Prostate gland (tissue), 2 donors: ENCODE measurements around the gene INPP5D. TPM values are rescaled to one million over a fixed set of nuclear protein-coding genes. Genes with fewer than 3 reads are reported as not detected.
"Not testable (repeated sequence)": the region's sequence is repeated elsewhere in the genome, so short reads cannot be mapped to it uniquely, and the experiment has no call there.

Source experiments
- DNase-seq: peaks from one replicate; pipeline ENCODE4 v3.0.0-alpha.2; 2019; ENCODE audit warnings: low spot score
- H3K27ac ChIP-seq, 2 donors: fragments of 200-600 bp; sonication (generic); 2 replicates each; pipeline ENCODE4 v1.5.1; 2017 to 2019
- H3K27me3 ChIP-seq: fragments of 200-600 bp; sonication (generic); replicated peaks from 2 replicates; pipeline ENCODE4 v1.5.1; 2019; ENCODE audit not compliant: insufficient read depth
- H3K36me3 ChIP-seq, 2 donors: fragments of 200-600 bp; sonication (generic); 1 replicate in 1 of 2; 2 replicates in 1 of 2; pipeline versions ENCODE4 v1.5.1 to v1.8.1; 2017 to 2019
- H3K4me1 ChIP-seq: fragments of 200-600 bp; sonication (generic); replicated peaks from 2 replicates; pipeline ENCODE4 v1.5.1; 2019
- H3K4me3 ChIP-seq, 2 donors: fragments of 200-600 bp; sonication (generic); 2 replicates each; pipeline ENCODE4 v1.5.1; 2017 to 2019
- H3K9me3 ChIP-seq: fragments of 200-600 bp; sonication (generic); 2 replicates; pipeline ENCODE4 v1.5.1; 2017
- POLR2A ChIP-seq: fragments of 450-650 bp; IDR thresholded peaks from one replicate; pipeline ENCODE4 v1.6.1; 2016; ENCODE audit warnings: antibody characterized with exemption, mild to moderate bottlenecking
- POLR2AphosphoS5 ChIP-seq: sonication (generic); formaldehyde crosslinking; IDR thresholded peaks from one replicate; pipeline ENCODE4 v1.6.1; 2017; ENCODE audit warnings: antibody characterized with exemption
- WGBS: methylation state at CpG from one replicate; pipeline ENCODE4 v1.1.5; 2018; 5-methylcytosine and 5-hydroxymethylcytosine counted together
- intact Hi-C: fragments of 100-400 bp; cut with DNase I; formaldehyde crosslinking; loops from one replicate; pipeline ENCODE4 v1.14.2; 2022
- total RNA-seq, 2 donors: library from RNA; depleted of rRNA; stranded (reverse); fragments of >200 nt; gene quantifications; one replicate each; pipeline ENCODE4 v1.1.0, GENCODE V29; 2016
- TF ChIP-seq, protein P1 (sequence below), 4 experiments: fragments of 200-600 bp in 2 of 4; fragments of 450-650 bp in 2 of 4; sonication (generic) in 2 of 4; IDR thresholded peaks; 1 replicate in 3 of 4; 2 replicates in 1 of 4; pipeline ENCODE4 v1.5.1; 2016 to 2019; ENCODE audit warnings: antibody characterized with exemption in 4 of 4, mild to moderate bottlenecking in 2 of 4, moderate library complexity in 2 of 4

INPP5D gene
- total RNA-seq, 2 donors from 2014 or later: 11.4 to 18.8 TPM

DNA sequence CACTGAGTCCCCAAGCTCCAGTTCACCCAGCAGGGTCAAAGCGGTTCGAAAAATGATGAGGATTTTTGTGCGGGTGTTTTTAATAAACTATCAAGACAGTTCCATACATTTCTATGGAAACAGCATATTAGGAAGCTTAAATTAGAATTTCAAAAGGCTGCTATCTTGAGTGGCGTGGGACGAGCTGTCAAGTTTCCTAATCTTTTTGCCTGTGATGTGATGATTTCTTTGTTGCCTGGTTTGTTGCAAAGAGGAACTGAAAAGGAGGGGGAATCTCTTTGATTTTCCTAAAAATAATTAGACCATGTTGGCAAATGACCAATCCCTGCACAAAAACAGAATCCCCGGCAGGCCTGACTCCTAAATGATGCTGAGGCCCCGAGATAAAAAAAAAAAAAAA is 125.2 kb downstream of the INPP5D start:
- Histone ChIP-seq H3K4me1 (no peaks in the 10 kb centered on the region), H3K36me3 (no peaks in the 10 kb centered on the region), H3K27ac (no peak overlapping the region), H3K27me3 (no peaks in the 10 kb centered on the region), H3K9me3 (no peaks in the 10 kb centered on the region), H3K4me3 (no peak overlapping the region)
- WGBS: 80% methylated on average over 7 of the region's 7 CpGs
- intact Hi-C loops: no loop called here
- TF ChIP-seq POLR2A: no peak
- TF ChIP-seq, protein P1, sequence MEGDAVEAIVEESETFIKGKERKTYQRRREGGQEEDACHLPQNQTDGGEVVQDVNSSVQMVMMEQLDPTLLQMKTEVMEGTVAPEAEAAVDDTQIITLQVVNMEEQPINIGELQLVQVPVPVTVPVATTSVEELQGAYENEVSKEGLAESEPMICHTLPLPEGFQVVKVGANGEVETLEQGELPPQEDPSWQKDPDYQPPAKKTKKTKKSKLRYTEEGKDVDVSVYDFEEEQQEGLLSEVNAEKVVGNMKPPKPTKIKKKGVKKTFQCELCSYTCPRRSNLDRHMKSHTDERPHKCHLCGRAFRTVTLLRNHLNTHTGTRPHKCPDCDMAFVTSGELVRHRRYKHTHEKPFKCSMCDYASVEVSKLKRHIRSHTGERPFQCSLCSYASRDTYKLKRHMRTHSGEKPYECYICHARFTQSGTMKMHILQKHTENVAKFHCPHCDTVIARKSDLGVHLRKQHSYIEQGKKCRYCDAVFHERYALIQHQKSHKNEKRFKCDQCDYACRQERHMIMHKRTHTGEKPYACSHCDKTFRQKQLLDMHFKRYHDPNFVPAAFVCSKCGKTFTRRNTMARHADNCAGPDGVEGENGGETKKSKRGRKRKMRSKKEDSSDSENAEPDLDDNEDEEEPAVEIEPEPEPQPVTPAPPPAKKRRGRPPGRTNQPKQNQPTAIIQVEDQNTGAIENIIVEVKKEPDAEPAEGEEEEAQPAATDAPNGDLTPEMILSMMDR (IDR thresholded peaks at IDR 0.05): no peak
- TF ChIP-seq POLR2AphosphoS5: no peak
- DNase-seq: no peak

- intact Hi-C loops: no loop called here
- H3K27me3 ChIP-seq: no peaks in the 10 kb centered on the region
- no peak for DNase-seq
- no peaks in the 10 kb centered on the region for H3K36me3 ChIP-seq
- H3K9me3 ChIP-seq: no peaks in the 10 kb centered on the region
- WGBS: 91% methylated on average over 8 of the region's 8 CpGs
- no peaks in the 10 kb centered on the region for H3K4me1 ChIP-seq
- TF ChIP-seq, protein P1 (IDR thresholded peaks at IDR 0.05): no peak
- TF ChIP-seq POLR2AphosphoS5 (no peak), POLR2A (no peak)
- no peak overlapping the region for H3K27ac ChIP-seq
- no peak overlapping the region for H3K4me3 ChIP-seq
Observed at GRCh38 chr2:233185963-233186362, 125.8 kb downstream of the INPP5D start.

DNA sequence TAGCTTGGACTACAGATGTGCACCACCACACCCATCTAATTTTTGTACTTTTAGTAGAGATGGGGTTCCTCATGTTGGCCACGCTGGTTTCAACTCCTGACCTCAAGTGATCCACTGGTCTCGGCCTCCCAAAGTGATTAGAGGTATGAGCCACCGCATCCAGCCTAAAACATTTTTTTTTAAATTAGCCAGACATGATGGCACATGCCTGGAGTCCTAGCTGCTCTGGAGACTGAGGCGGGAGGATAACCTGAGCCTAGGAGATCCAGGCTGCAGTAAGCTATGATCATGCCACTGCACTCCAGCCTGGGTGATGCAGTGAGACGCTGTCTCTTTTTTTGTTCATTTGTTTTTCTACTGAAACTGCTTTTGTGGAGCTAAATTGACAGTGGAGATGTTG is 126.7 kb downstream of the INPP5D start:
- no peaks in the 10 kb centered on the region for H3K9me3 ChIP-seq
- no peak overlapping the region for H3K27ac ChIP-seq
- intact Hi-C loops: no loop called here
- H3K36me3 ChIP-seq: no peaks in the 10 kb centered on the region
- TF ChIP-seq, protein P1 (IDR thresholded peaks at IDR 0.05): no peak
- no peak for TF ChIP-seq POLR2A
- TF ChIP-seq POLR2AphosphoS5: no peak
- H3K4me3 ChIP-seq: no peak overlapping the region
- no peaks in the 10 kb centered on the region for H3K4me1 ChIP-seq
- no peak for DNase-seq
- 87% methylated on average over 5 of the region's 5 CpGs for WGBS
- no peaks in the 10 kb centered on the region for H3K27me3 ChIP-seq

DNA sequence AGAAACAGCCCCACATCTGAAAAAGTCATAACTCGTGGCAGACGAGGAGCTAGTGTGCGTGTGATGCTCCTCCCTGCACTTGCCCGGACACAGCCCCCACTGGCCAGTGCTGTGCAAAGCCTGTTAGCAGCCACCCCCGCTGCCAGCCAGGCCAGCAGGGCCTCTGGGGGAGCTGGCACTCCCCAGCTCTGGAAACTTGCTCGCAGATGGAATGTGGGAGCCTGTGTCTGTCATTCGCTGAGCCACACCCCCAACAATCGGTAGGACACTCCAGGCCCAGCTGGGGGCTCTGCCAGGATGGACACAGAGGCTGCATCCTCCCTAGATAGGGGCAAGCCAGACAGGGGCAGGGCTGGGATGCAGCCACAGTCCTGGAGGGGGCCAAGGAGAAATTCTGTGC is 128.9 kb downstream of the INPP5D start:
- DNase-seq: no peak
- no peaks in the 10 kb centered on the region for H3K27me3 ChIP-seq
- no peaks in the 10 kb centered on the region for H3K36me3 ChIP-seq
- WGBS: 73% methylated on average over 8 of the region's 8 CpGs
- H3K27ac ChIP-seq: no peak overlapping the region
- intact Hi-C loops: no loop called here
- H3K9me3 ChIP-seq: no peaks in the 10 kb centered on the region
- TF ChIP-seq POLR2A (no peak), POLR2AphosphoS5 (no peak)
- TF ChIP-seq, protein P1 (IDR thresholded peaks at IDR 0.05): no peak
- no peaks in the 10 kb centered on the region for H3K4me1 ChIP-seq
- H3K4me3 ChIP-seq: no peak overlapping the region

DNA sequence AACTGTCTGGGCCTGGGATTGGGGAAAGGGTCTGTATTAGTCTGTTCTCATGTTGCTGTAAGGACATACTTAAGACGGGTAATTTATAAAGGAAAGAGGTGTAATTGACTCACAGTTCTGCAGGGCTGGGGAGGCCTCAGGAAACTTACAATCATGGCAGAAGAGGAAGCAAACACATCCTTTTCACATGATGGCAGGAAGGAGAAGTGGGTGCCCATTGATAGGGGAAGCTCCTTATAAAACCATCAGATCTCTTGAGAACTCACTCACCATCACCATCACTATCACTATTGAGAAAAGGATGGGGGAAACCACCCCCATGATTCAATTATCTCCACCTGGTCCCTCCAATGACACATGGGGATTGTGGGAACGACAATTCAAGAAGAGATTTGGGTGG is 130.9 kb downstream of the INPP5D start:
- H3K9me3 ChIP-seq, H3K4me3 ChIP-seq, intact Hi-C loops, H3K36me3 ChIP-seq, H3K27ac ChIP-seq, H3K27me3 ChIP-seq, DNase-seq, H3K4me1 ChIP-seq: not testable (repeated sequence)
- WGBS: 93% methylated on average over 2 of the region's 2 CpGs
